ENCODE data around the gene RNASE1.

Gene RNASE1

DNA sequence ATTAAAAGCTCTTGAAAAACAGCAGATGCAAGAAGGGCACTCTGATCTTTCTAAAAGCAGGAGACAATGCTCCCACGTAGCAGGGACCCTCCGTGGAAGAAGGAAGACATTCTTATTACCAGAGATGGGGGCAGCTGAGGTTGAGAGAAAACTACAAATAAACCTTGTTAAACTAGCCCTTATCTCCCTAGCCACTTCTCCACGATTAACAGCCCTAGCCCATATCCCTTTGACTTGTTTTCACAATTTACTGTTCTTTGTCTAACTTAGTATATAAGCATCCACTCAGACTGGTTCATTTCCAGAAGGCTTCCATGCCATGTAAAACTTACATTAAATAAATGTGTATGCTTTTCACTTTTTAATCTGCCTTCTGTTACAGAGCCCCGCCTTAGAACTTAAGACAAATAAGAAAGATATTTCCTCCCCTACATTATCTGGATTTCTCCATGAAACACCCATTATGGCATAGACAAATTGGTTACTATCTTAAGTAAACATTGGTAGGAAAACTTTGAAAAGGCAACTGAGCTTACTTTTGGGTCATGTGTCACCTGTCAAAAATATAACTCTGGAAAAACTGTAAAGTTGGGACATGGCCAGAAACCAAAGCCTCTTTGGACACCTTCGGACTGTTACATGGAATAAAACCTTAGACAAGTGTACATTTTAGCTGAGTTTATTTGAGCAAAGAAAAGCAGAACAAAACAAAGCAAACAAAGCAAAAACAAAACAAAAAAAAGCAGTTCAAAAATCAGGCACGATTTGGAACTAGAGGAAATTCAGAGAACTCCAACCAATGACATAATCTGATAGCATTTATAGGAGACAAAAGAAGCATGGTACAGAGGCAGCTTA is 4.9 kb upstream of the RNASE1 start:
- FAIRE-seq: peak; percentile 18

DNA sequence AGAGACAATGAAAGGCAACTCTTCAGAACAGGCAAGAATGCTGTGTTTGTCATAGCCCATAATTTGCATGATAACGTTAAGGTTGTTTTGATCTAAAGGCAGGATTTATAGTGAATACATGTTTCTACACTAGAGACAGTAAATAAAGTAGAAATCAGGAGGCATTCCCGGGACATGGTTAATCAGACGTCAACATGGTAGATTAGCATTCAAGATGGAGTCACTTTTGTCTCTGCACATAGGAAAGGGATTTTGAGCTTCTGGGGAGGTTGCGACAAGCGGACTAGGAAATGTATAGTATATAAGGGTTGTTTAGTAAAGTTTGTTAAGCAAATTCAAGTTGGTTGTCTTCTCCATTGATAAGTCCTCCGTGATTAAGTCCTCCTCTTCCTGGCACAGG is 2.8 kb upstream of the RNASE1 start:
- no peak for FAIRE-seq

DNA sequence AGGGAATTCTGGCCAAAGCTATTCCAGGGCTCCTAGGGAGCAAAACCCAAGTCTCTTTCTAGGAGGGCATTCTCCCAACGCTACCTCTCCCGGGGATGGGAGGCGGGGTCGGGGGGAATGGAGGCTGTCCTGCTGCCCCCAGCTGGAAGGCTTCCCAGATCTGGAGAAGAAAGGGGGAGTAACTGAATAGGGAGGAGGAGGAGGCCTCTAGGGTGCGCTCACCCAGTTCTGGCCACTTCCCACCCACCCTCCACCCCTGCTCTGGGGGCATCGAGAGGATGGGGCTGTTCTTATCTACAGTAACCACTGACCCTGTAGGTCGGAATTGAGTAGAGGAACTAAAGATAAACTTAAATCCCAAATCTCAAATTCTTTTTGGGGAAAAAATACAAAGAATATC is 579 bp upstream of the RNASE1 start:
- FAIRE-seq: no peak

DNA sequence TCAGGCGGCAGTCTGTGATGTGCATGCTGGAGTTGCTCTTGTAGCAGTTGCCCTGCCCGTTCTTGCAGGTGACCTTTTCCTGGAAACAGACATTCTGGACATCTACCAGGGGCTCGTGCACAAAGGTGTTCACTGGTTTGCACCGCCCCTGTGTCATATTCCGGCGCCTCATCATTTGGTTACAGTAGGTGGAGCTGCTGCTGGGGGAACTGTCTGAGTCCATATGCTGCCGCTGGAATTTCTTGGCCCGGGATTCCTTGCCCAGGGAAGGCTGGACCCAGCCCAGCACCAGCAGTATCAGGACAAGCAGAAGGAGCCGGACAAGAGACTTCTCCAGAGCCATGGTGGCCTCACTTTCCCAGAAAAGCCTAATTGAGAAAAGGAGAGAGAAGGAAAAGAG is 918 bp downstream of the RNASE1 start:
- FAIRE-seq: no peak

DNA sequence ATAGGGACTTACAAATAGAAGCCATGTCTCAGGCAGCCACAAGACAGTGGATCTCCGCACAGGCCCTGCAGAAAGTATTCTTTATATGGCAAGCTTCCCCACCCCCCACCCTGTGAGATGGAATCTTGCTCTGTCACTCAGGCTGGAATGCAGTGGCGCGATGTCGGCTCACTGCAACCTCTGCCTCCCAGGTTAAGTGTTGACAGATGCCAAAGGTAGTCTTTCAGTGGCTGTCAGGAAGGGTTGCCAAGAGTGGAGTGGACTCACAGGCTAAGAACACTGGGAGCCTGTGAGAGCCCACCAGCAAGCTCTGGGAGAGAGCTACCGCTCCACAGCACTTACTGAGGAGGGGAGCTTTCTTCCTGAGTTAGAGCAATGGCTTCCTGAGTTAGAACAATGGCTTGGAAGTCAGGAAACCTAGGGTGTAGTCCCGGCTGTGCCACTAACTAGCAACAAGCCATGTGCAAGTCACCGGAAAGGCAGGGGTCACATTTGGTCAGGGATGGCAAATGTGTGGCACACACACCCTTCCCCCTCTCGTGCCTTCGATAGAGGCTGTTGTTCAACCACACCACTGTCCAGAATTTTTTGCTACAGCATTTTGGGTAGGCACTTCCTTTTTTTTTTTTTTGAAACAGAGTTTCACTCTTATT is 2.6 kb downstream of the RNASE1 start:
- FAIRE-seq: no peak

DNA sequence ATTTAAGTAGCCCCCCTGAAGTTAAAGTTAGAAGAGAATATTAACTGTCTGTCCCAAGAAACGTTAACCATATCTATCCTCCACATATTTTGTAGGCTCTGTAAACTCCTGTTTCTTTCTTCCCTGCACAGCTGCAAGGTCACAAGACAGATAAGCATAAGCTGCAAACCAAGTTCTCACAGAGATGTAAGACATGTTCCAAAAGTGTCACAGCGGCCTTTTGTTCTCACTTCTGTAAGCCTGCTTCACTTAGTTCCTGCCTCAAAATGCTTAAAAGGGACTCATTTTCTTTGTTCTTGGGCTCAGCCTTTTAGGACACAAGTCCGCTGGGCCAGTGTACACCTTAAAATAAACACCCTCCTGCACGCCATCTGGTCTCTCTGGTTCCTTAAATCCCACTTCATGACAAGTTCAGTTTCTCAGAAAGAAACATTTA is 3.2 kb downstream of the RNASE1 start:
- no peak for FAIRE-seq

DNA sequence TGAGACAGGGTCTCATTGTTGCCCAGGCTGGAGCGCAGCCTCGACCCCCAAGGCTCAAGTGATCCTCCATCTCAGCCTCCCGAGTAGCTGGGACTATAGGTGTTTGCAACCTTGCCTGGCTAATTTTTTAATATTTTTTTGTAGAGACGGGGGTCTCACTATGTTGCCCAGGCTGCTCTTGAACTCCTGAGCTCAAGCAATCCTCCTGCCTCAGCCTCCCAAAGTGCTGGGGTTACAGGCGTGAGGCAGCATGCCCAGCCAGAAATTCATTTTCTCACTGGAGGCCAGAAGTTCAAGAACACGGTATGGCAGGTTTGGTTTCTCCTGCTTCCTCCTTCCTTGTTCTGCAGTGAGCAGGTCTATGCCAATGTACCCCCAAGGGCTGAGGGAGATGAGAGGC is 3.7 kb downstream of the RNASE1 start:
- FAIRE-seq: no peak

DNA sequence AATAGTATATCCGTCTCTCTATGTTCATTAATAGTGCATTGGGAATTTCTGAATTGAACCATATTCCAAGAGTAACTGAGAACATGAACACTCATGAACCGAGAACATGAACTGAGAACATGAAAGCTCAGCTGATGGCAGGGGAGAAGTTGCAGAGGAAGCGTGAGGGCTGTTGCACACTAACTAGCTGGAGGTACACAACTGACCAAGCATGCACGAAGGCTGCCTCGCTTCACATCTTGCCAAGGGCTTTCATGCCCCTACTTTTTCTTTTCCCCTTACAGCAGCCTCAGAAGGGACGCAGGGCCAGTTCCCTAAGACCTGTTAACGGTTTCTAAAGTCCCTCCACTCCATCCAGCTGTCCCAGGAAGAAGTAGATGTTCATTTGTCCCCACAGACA is 4.3 kb downstream of the RNASE1 start:
- FAIRE-seq: no peak

DNA sequence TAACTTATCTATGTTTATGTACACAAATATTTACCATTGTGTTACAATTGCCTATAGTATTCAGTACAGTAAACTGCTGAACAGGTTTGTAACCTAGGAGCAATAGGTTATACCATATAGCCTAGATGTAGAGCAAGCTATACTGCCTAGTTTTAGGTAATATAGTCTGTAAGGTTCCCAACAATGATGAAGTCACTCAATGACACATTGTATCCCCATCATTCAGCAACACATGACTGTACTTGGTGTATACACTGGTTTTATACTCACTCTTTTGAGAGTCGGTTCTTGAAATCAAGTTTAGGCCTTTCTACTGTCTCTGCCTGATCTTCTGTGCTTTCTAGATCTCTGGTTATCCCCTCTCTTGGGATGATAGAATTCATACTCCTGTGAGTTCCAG is 5.5 kb downstream of the RNASE1 start:
- no peak for FAIRE-seq

DNA sequence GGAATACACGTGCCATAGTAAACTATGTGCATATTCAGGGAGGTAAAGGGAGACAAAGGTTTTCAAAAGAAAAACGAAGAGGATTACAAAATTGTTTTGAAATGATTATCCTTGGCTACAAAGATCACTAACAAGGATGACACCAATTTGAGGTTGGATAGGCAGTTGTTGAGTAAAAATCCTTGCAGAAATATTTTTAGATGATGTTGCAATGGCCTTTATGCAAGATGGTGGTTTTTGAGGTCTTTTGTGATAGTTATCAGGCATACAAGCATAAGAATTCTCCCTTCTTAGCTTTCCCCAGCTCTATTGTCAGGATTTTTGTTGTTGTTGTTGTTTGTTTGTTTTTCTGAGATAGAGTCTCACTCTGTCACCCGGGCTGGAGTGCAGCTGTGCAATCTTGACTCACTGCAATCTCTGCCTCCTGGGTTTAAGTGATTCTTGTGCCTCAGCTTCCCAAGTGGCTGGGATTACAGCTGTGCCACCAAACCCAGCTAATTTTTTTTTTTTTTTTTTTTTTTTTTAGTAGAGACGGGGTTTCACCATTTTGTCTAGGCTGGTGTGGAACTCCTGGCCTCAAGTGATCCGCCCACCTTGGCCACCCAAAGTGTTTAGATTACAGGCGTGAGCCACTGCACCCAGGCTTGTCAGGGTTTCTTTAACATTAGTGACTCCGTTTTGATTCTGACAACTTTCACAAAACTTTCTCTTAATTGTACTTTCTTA is 7.8 kb downstream of the RNASE1 start:
- FAIRE-seq: no peak

DNA sequence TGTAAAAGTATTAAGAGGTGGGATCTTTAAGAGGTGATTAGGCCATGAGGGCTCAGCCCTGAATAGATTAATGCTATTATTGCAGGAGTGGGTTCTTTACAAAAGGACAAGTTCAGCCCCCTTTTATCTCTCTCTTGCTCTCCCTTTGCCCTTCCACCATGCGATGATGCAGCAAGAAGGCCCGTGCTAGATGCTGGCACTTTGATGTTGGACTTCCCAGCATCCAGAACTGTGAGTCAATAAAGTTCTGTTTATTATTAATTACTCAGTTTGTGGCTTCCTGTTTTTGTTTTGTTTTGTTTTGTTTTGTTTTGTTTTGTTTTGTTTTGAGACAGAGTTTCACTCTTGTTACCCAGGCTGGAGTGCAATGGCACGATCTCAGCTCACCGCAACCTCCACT is 10.1 kb downstream of the RNASE1 start:
- no peak for FAIRE-seq

DNA sequence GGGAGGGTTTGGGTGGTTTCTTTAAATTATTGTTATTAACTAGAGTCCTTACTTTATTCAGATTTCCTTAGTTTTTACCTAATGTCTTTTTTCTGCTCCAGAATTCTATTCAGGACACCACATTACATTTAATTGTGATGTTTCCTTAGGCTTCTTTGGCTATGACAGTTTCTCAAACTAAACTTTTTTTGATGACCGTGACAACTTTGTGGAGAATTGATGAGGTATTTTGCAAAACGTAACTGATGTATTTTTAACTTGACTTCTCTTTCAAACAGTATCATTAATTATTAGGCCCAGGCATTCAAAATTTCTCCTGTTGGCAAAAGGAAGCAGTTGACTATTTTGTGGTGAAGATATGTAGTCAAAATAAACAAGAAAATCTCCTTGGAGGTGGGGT is 11.0 kb downstream of the RNASE1 start:
- no peak for FAIRE-seq

DNA sequence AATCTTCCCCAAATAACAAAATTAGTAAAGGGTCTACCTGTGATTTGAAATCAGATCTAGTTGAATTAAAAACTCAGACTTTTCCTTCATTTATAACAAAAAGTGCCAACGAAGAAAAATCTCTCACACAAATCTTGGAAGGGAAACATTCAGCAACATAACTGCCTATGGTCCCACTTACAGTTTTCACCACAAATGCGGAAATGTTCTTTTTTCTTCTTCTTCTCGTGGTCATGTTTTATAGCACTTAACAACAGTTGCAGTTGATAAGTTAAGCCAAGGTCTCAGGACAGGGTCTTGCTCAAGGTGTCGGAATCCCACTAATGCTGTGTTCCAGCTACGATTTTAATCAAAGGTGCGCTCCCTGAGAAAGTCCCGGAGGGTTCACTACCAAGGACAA is 11.5 kb downstream of the RNASE1 start:
- FAIRE-seq: no peak

DNA sequence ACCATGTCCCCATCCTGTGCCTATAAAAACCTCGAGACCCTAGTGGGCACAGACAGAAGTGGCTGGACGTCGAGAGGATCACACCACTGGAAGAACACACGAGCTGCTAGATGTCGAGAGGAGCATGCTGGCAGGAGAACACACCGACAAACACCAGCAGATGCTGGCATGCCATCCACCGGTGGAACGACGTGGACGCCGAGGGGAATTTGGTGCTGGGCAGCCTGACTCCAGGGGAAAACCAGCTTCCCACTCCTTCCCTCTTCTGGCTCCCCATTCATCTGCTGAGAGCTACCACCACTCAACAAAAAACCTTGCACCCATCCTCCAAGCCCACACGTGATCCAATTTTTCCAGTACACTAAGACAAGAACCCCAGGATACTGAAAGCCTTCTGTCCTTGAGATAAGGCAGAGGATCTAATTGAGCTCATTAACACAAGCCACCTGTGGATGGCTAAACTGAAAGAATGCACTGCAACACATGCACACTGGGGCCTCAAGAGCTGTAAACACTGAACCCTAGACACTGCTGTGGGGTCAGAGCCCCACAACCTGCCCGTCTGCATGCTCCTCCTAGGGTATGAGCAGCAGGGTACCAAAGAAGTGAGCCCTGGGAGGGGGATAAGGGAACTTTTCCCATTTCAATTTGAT is 12.1 kb downstream of the RNASE1 start:
- FAIRE-seq: no peak

DNA sequence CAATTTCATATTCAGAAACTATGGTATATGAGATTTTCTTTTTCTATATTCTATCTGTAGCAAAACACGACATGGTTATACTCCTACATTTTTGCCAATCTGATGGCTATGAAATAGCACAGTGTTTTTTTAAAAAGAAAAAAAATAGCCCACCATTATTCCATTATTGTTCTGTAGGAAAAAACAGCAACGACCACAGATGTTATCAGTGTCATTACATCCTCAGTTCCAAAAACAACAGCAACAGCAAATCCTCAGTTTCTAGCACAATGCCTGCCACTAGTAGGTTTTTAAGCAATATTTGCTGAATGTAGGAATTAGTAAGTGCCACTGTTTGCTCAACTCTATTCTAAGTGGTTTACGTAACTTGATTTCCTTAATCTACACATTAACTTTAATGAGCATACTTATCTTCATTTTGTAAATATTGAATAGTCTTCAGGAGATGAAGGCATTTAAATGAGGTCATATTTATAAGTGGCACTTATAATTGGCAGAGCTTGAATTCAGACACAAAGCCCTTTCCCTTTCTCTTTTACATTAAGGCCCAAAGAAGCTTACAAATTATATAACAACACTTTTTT is 13.3 kb downstream of the RNASE1 start:
- FAIRE-seq: peak; percentile 76

DNA sequence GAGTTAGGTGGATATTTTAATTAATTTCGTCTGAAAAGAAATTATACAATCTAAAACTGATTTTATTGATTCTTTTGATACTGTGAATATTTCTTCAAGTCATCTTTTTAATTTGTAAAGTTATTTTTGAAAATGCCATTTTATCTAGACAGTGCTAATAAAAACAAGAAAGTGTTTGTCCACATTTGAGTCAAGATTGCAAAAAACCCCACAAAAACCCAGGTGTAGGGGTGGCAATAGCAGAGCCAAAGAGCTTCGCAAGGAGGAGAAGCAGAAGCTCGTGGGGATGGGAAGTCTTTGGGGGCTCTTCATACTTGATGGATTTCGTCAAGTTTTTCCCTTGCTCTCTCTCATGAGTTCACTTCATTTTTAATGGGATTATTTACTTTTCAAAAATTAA is 15.6 kb downstream of the RNASE1 start:
- no peak for FAIRE-seq

DNA sequence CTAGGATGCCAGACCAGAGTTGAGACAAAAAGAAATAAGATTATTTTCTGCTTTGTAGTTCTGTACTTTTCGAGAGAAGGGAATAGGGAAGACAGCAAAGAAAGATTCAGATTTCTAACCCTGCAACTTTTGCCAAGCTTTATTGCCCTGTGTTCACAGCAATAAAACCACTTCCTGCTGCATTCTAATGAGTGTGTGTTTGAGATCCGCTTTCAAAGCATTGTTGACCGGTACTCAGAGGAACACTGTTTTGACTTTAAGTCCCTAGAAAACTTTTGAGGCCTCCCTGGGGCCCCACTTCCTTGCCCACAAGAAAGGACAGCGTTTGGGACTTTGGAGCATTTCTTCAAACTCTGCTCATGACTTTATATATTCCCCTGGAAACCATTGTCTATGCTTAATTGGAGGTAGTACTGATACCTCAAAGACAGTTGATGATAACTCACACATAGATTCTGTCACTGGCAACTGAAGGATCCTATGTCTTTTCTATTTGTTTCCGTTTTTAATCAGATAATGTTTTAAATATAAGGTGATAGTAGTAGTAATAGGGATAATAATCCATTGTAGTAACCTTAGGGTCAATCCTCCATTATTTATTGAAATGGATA is 20.3 kb downstream of the RNASE1 start:
- FAIRE-seq: no peak

DNA sequence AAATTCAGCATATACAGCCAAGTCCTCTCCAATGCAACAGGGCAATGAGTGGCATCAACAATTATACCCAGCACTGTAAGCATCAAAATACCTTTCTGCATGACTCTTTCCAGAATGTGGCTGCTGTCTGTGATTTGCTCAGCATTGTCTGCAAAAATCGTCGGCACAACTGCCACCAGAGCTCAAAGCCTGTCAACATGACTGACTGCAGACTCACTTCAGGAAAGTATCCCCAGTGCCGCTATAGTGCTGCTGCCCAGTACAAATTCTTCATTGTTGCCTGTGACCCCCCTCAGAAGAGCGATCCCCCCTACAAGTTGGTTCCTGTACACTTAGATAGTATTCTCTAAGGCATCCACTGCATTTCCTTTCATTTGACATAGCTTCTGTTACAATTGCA is 20.8 kb downstream of the RNASE1 start:
- FAIRE-seq: no peak

DNA sequence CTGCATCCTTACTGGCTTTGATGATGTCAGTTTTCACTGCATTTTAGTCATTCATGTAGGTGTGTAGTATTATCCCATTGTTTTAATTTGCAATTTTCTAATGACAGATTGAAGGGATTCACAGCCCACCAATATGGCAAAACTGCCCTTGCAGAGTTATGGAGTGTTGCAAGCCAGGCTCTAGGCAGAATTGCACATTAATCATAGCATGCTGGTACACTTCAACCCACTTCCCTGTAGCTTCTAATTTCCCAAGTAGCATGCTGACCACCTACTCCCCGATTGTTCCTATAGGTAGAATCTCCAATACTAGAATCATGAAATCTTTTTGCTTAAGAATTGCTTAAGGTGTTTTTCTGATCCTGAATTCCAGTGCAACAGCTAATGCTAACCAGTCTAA is 26.7 kb downstream of the RNASE1 start:
- FAIRE-seq: no peak

DNA sequence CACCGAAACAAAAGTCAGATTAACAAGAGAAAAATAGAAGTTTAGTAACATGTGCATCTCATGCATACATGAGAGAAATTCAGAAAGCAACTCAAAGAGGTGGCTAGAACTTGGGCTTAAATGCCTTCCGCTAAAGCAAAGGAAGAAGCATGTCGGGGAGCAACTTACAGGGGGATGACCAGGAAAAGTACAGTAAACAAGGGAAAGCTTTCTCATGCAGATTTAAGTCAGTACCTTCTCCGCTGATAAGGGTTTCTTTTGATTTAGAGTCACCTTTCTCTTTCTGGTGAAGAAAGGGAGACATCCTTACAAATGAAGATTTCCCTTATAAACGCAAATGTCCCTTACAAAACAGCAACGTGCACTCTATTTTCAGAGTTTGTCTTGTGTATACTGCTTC is 27.6 kb downstream of the RNASE1 start:
- no peak for FAIRE-seq

DNA sequence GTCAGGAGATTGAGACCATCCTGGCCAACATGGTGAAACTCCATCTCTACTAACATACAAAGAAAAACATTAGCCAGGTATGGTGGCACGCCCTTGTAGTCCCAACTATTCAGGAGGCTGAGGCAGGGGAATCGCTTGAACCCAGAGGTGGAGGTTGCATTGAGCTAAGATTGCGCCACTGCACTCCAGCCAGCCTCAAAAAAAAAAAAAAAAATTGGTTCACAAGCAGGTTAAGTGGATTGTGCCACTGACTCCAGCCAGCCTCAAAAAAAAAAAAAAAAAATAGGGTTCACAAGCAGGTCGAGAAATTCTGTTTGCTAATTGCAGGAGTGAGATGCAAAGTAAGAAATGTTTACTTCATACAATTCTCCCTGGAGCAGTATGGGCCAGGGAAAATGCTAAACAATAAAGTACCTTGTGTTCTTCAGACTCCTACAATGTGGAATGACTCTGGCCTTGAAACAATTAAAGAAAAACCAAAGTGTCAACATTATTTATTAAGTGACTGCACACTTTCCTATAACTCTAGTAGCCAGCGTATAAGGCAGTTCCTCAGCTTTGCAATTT is 28.3 kb downstream of the RNASE1 start:
- FAIRE-seq: no peak

DNA sequence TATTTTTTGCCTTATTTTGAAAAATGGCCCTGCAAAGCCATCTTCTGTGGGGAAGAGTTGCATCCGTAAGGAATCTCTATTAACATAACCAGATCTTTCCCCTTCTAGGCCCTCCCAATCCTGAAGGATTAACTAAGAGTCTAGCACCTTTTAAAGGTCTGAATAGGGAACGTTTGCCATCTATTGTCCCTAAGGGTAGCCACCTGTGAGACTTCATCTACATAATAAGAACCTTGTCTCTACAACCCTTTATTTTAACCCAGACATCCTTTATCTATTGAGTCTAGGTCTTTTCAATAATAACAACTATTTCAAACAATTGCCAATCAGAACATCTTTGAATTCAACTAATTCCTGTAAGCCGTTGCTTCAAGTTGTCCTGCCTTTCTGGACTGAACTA is 30.0 kb downstream of the RNASE1 start:
- FAIRE-seq: no peak

Data from colon (tissue), 2 donors.